ENCODE measurements around the gene SLC44A2. TPM values are rescaled to one million over a fixed set of nuclear protein-coding genes. Genes with fewer than 3 reads are reported as not detected.

The SLC44A2 gene
- total and polyA plus RNA-seq, 2 of the 13 experiments (the other 11 are each of a cell fraction or from before 2014, with no cell fraction given), result 2.4 to 5.6 TPM

GRCh38 chr19:10580979-10581631 is 44.2 kb upstream of the SLC44A2 start (continued):
- TF ChIP-seq, protein P1, sequence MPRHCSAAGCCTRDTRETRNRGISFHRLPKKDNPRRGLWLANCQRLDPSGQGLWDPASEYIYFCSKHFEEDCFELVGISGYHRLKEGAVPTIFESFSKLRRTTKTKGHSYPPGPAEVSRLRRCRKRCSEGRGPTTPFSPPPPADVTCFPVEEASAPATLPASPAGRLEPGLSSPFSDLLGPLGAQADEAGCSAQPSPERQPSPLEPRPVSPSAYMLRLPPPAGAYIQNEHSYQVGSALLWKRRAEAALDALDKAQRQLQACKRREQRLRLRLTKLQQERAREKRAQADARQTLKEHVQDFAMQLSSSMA (CRISPR knock-in tag; IDR thresholded peaks at IDR 0.05), result 0 out of 2 replicates have a peak, but pooled peaks have one; percentile 63
- peak; percentile 39; the same call in 1 of the 2 replicates for TF ChIP-seq ZNF580 (CRISPR knock-in tag; IDR thresholded peaks at IDR 0.05; ENCODE audit: borderline replicate concordance, low read depth)
- no peak for TF ChIP-seq ZKSCAN5 (CRISPR knock-in tag; IDR thresholded peaks at IDR 0.05)
- no peak for TF ChIP-seq ZFP1 (CRISPR knock-in tag; IDR thresholded peaks at IDR 0.05)
- no peak; the same call in 1 of the 2 replicates for TF ChIP-seq ZMYM3 (CRISPR knock-in tag; IDR thresholded peaks at IDR 0.05)
- no peak for TF ChIP-seq PBX2 (CRISPR knock-in tag; IDR thresholded peaks at IDR 0.05)
- TF ChIP-seq NFKB2 (CRISPR knock-in tag; IDR thresholded peaks at IDR 0.05; ENCODE audit: borderline replicate concordance), result no peak
- 0 out of 2 replicates have a peak, but pooled peaks have one; percentile 41 for TF ChIP-seq ZNF274 (CRISPR knock-in tag; IDR thresholded peaks at IDR 0.05)
- TF ChIP-seq CBX1 (IDR thresholded peaks at IDR 0.05; ENCODE audit: low read depth), result no peak
- peak; percentile 55; the same call in 1 of the 2 replicates for TF ChIP-seq THAP11 (CRISPR knock-in tag; IDR thresholded peaks at IDR 0.05)
- no peak for TF ChIP-seq ZNF446 (CRISPR knock-in tag; IDR thresholded peaks at IDR 0.05)
- TF ChIP-seq, protein P2, sequence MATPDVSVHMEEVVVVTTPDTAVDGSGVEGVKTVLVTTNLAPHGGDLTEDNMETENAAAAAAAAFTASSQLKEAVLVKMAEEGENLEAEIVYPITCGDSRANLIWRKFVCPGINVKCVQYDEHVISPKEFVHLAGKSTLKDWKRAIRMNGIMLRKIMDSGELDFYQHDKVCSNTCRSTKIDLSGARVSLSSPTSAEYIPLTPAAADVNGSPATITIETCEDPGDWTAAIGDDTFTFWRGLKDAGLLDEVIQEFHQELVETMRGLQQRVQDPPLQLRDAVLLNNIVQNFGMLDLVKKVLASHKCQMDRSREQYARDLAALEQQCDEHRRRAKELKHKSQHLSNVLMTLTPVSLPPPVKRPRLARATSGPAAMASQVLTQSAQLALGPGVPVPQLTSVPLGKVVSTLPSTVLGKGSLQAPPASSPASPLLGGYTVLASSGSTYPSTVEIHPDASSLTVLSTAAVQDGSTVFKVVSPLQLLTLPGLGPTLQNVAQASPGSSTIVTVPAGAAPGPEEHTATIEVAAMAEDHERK (CRISPR knock-in tag; IDR thresholded peaks at IDR 0.05; ENCODE audit: low read depth), result no peak
- TF ChIP-seq ZNF138 (CRISPR knock-in tag; IDR thresholded peaks at IDR 0.05; ENCODE audit: low read depth), result no peak
- TF ChIP-seq, protein P3, sequence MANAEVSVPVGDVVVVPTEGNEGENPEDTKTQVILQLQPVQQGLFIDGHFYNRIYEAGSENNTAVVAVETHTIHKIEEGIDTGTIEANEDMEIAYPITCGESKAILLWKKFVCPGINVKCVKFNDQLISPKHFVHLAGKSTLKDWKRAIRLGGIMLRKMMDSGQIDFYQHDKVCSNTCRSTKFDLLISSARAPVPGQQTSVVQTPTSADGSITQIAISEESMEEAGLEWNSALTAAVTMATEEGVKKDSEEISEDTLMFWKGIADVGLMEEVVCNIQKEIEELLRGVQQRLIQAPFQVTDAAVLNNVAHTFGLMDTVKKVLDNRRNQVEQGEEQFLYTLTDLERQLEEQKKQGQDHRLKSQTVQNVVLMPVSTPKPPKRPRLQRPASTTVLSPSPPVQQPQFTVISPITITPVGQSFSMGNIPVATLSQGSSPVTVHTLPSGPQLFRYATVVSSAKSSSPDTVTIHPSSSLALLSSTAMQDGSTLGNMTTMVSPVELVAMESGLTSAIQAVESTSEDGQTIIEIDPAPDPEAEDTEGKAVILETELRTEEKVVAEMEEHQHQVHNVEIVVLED (CRISPR knock-in tag; IDR thresholded peaks at IDR 0.05; ENCODE audit: borderline replicate concordance), result no peak; the same call in 1 of the 2 replicates
- TF ChIP-seq, protein P4, sequence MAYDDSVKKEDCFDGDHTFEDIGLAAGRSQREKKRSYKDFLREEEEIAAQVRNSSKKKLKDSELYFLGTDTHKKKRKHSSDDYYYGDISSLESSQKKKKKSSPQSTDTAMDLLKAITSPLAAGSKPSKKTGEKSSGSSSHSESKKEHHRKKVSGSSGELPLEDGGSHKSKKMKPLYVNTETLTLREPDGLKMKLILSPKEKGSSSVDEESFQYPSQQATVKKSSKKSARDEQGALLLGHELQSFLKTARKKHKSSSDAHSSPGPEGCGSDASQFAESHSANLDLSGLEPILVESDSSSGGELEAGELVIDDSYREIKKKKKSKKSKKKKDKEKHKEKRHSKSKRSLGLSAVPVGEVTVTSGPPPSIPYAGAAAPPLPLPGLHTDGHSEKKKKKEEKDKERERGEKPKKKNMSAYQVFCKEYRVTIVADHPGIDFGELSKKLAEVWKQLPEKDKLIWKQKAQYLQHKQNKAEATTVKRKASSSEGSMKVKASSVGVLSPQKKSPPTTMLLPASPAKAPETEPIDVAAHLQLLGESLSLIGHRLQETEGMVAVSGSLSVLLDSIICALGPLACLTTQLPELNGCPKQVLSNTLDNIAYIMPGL (CRISPR knock-in tag; IDR thresholded peaks at IDR 0.05; ENCODE audit: borderline replicate concordance in 1 of 2, low read depth in 1 of 2), result peak; percentile 62 to 79; a peak in 2 of 4 replicates
- no peak for TF ChIP-seq ZNF570 (CRISPR knock-in tag; IDR thresholded peaks at IDR 0.05; ENCODE audit: borderline replicate concordance)
- no peak for TF ChIP-seq ZSCAN30 (CRISPR knock-in tag; IDR thresholded peaks at IDR 0.05)
- TF ChIP-seq HNRNPL (IDR thresholded peaks at IDR 0.05; ENCODE audit: low read depth, low read length), result no peak
- TF ChIP-seq ZNF543 (CRISPR knock-in tag; IDR thresholded peaks at IDR 0.05), result no peak
- TF ChIP-seq LCORL (IDR thresholded peaks at IDR 0.05), result no peak
- TF ChIP-seq LCORL (CRISPR knock-in tag; IDR thresholded peaks at IDR 0.05), result no peak
- no peak for TF ChIP-seq MTF1 (CRISPR knock-in tag; IDR thresholded peaks at IDR 0.05)
- TF ChIP-seq FOXO1 (CRISPR knock-in tag; IDR thresholded peaks at IDR 0.05), result no peak
- no peak for TF ChIP-seq ZNF160 (CRISPR knock-in tag; IDR thresholded peaks at IDR 0.05)

Measured in HepG2 (cell line).